Trophoblast cell (in vitro differentiated cells and primary cell): Measurements from ENCODE around the gene PIWIL1.

Experiments
- DNase-seq, 2 donors: peaks; one replicate each; pipeline ENCODE4 v3.0.0-alpha.2; 2016
- H2AFZ ChIP-seq: 2 replicates; pipeline ENCODE4 v1.6.1; 2013; ENCODE audit warnings: low read length, moderate library complexity, mild to moderate bottlenecking; ENCODE audit not compliant: insufficient read depth, poor library complexity
- H2AK5ac ChIP-seq: 2 replicates; pipeline ENCODE4 v1.6.1; 2013; ENCODE audit warnings: mild to moderate bottlenecking, low read length
- H2BK120ac ChIP-seq: 2 replicates; pipeline ENCODE4 v1.6.1; 2013; ENCODE audit warnings: low read length, mild to moderate bottlenecking, moderate library complexity; ENCODE audit not compliant: insufficient read depth, poor library complexity
- H2BK12ac ChIP-seq: 2 replicates; pipeline ENCODE4 v1.6.1; 2013; ENCODE audit warnings: mild to moderate bottlenecking, low read length, moderate library complexity
- H2BK5ac ChIP-seq: 2 replicates; pipeline ENCODE4 v1.6.1; 2013; ENCODE audit warnings: low read length, low read depth, moderate library complexity, mild to moderate bottlenecking; ENCODE audit not compliant: poor library complexity
- H3K14ac ChIP-seq: 2 replicates; pipeline ENCODE4 v1.6.1; 2013; ENCODE audit warnings: mild to moderate bottlenecking, low read length
- H3K18ac ChIP-seq: 2 replicates; pipeline ENCODE4 v1.6.1; 2013; ENCODE audit warnings: mild to moderate bottlenecking, low read length
- H3K23ac ChIP-seq: 2 replicates; pipeline ENCODE4 v1.6.1; 2013; ENCODE audit warnings: low read length
- H3K27ac ChIP-seq: 2 replicates; pipeline ENCODE4 v1.5.1; 2013; ENCODE audit warnings: low read depth, mild to moderate bottlenecking, inconsistent platforms, low read length, moderate library complexity
- H3K27me3 ChIP-seq: 2 replicates; pipeline ENCODE4 v1.6.1; 2013; ENCODE audit warnings: inconsistent platforms, mild to moderate bottlenecking, low read length, moderate library complexity; ENCODE audit not compliant: insufficient read depth
- H3K36me3 ChIP-seq, 2 experiments: 1 replicate in 1 of 2; 2 replicates in 1 of 2; pipeline ENCODE4 v1.6.1; 2013; ENCODE audit warnings: low read length in 2 of 2, mild to moderate bottlenecking in 2 of 2, moderate library complexity in 1 of 2; ENCODE audit not compliant: insufficient read depth in 2 of 2, control insufficient read depth in 1 of 2
- H3K4ac ChIP-seq: 2 replicates; pipeline ENCODE4 v1.6.1; 2013; ENCODE audit warnings: low read depth, mild to moderate bottlenecking, low read length, moderate library complexity
- H3K4me1 ChIP-seq, 2 experiments: 1 replicate in 1 of 2; 2 replicates in 1 of 2; pipeline ENCODE4 v1.6.1; 2013; ENCODE audit warnings: low read length in 2 of 2, mild to moderate bottlenecking in 2 of 2, moderate library complexity in 1 of 2; ENCODE audit not compliant: insufficient read depth in 2 of 2, control insufficient read depth in 1 of 2
- H3K4me2 ChIP-seq: 2 replicates; pipeline ENCODE4 v1.6.1; 2013; ENCODE audit warnings: inconsistent platforms, mild to moderate bottlenecking, low read length, moderate library complexity
- H3K4me3 ChIP-seq: 2 replicates; pipeline ENCODE4 v1.5.1; 2013; ENCODE audit warnings: mild to moderate bottlenecking, low read depth, low read length, inconsistent platforms
- H3K79me1 ChIP-seq: one replicate; pipeline ENCODE4 v1.6.1; 2013; ENCODE audit warnings: low read length
- H3K79me2 ChIP-seq: 2 replicates; pipeline ENCODE4 v1.6.1; 2013; ENCODE audit warnings: low read length, mild to moderate bottlenecking; ENCODE audit not compliant: control insufficient read depth, insufficient read depth, poor library complexity
- H3K9ac ChIP-seq: 2 replicates; pipeline ENCODE4 v1.6.1; 2013; ENCODE audit warnings: mild to moderate bottlenecking, low read length
- H3K9me3 ChIP-seq: 2 replicates; pipeline ENCODE4 v1.6.1; 2013; ENCODE audit warnings: low read depth, mild to moderate bottlenecking, control low read depth, inconsistent platforms, low read length; ENCODE audit not compliant: insufficient read depth
- H4K12ac ChIP-seq: 2 replicates; pipeline ENCODE4 v1.6.1; 2013; ENCODE audit warnings: low read depth, mild to moderate bottlenecking, low read length, moderate library complexity
- H4K8ac ChIP-seq: 2 replicates; pipeline ENCODE4 v1.6.1; 2013; ENCODE audit warnings: low read depth, mild to moderate bottlenecking, low read length, moderate library complexity
- H4K91ac ChIP-seq: one replicate; pipeline ENCODE4 v1.6.1; 2013; ENCODE audit warnings: low read depth, mild to moderate bottlenecking, low read length, moderate library complexity
- WGBS: extraction: QIAGEN DNeasy Blood & Tissue Kit; methylation state at CpG from one replicate; pipeline ENCODE4 v1.1.7; 2013; ENCODE audit warnings: missing lambda C conversion rate; ENCODE audit not compliant: insufficient read length, insufficient coverage; ENCODE audit errors: extremely low coverage; 5-methylcytosine and 5-hydroxymethylcytosine counted together

The PIWIL1 gene

DNA sequence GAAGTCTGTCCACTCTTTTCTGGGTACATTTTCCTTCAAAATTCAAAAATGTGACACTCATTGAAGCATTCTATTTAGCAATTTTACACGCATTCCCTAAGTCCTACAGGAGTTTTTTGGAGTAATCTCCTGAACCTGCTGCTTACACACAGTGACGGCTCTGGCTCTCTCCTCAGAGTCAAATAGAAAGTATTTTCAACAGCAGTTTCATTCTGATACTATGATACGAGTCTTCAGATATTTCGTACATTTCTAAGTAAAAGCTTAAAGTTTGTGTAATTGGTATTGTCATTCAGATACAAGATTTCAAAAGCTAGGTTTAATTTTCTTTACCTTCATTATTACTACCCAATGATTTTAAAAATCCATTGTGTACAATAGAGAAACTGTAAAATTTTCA is 36.4 kb downstream of the PIWIL1 start:
- H3K79me1 ChIP-seq: no peaks in the 10 kb centered on the region
- no peak overlapping the region for H3K4me3 ChIP-seq
- DNase-seq: no peak

DNA sequence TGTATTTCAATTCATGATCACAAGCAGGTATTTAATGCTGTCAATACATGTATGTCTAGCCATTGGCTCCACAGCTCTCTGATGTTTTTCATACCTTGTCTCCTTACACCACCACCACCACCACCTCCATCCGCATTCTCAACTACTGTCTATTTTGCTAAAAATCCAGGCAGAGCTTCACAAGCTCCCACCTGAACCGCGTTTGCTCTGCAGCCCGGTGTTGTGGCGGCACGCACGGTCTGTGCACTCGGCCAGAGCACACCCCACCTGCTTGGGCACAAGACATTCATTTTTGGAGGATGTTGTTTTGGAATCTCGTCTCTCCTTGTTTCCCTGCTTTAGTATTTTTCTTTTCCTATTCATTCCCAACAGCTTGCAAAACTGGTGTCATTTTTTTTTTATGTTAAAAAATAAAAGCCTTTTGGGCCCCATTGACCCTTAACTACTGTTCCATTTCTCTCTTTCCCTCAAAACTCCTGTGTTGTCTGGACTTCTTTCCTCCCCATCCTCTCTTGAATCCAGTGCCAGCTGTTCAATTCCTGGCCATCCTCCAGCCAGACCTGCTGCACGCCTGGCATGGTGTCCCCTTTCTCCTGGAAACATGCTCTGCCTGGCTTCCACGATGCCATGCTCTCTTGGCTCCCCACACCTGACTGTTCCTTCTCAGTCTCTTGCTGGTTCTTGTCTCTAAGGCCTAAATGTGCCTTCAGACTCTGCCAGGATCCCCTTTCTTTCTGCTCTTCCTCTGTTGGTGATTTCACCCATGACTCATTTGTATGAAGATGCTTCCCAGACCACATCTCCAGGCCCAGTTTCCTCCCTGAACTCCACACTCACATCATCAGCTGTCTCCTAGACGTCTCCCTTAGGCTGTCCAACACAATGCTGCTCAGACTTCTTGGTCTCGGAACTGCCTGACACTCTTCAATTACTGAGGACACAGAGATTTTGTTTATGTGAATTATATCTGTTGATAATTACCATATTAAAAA is 37.9 kb downstream of the PIWIL1 start:
- Histone ChIP-seq H3K4ac (no peak overlapping the region), H3K4me1 (peaks cover 2 to 4% of the 10 kb centered on the region in 2 experiments), H3K36me3 (no peaks in the 10 kb centered on the region), H4K91ac (no peak overlapping the region), H4K8ac (no peak overlapping the region), H2AFZ (no peak overlapping the region), H4K12ac (no peak overlapping the region), H3K9ac (no peak overlapping the region), H3K9me3 (peaks cover 2% of the 10 kb centered on the region), H3K79me1 (no peaks in the 10 kb centered on the region), H2BK12ac (no peak overlapping the region), H3K14ac (no peak overlapping the region), H2BK5ac (no peak overlapping the region), H3K18ac (no peak overlapping the region), H3K27ac (no peak overlapping the region), H3K23ac (no peak overlapping the region), H3K79me2 (no peaks in the 10 kb centered on the region), H2BK120ac (no peak overlapping the region), H3K4me2 (no peak overlapping the region), H3K27me3 (no peaks in the 10 kb centered on the region), H3K4me3 (no peak overlapping the region), H2AK5ac (no peak overlapping the region)
- no peak for DNase-seq
- no CpG with 5 or more reads among the region's 13 CpGs for WGBS

More for the DNA sequence above, 36.4 kb downstream of the PIWIL1 start:
- no peak overlapping the region for H3K18ac ChIP-seq
- no peak overlapping the region for H2AK5ac ChIP-seq
- no peaks in the 10 kb centered on the region for H3K36me3 ChIP-seq
- no peak overlapping the region for H2AFZ ChIP-seq
- no peak overlapping the region for H3K14ac ChIP-seq
- no peak overlapping the region for H4K12ac ChIP-seq
- no peak overlapping the region for H2BK5ac ChIP-seq
- H3K9ac ChIP-seq: no peak overlapping the region
- peaks cover 2 to 4% of the 10 kb centered on the region in 2 experiments for H3K4me1 ChIP-seq
- no CpG with 5 or more reads among the region's 4 CpGs for WGBS
- H3K27ac ChIP-seq: no peak overlapping the region
- peaks cover 2% of the 10 kb centered on the region for H3K9me3 ChIP-seq
- no peak overlapping the region for H3K4me2 ChIP-seq
- no peaks in the 10 kb centered on the region for H3K27me3 ChIP-seq
- H2BK12ac ChIP-seq: no peak overlapping the region
- H3K23ac ChIP-seq: no peak overlapping the region
- H4K8ac ChIP-seq: no peak overlapping the region
- H3K79me2 ChIP-seq: no peaks in the 10 kb centered on the region
- no peak overlapping the region for H2BK120ac ChIP-seq
- H4K91ac ChIP-seq: no peak overlapping the region
- no peak overlapping the region for H3K4ac ChIP-seq

DNA sequence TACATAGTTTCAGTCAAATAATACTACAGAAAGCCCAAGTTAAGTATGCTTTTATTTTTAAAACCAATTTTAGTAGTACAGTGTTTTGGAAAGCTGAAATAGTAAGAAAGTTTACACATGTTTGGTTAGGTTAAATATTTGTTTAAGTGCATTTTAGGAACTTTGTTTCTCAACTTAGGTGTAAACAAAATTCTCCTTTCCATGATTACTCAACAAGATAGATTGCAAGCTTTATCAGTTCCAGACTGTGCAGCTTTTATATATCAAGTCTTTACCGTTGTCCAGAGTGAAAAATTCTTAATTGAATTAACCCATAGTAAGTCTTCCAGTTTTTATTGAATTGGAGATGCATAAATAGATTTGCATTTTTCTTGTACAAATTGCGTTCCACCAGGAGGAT is 45.1 kb downstream of the PIWIL1 start:
- H3K23ac ChIP-seq: no peak overlapping the region
- no peak overlapping the region for H2BK12ac ChIP-seq
- H3K14ac ChIP-seq: no peak overlapping the region
- H3K79me1 ChIP-seq: no peaks in the 10 kb centered on the region
- H4K8ac ChIP-seq: no peak overlapping the region
- no CpG with 5 or more reads among the region's 2 CpGs for WGBS
- H3K79me2 ChIP-seq: no peaks in the 10 kb centered on the region
- H3K4me3 ChIP-seq: no peak overlapping the region
- no peak overlapping the region for H2AFZ ChIP-seq
- no peak overlapping the region for H2BK5ac ChIP-seq
- no peak overlapping the region for H3K9ac ChIP-seq
- no peaks in the 10 kb centered on the region for H3K27me3 ChIP-seq
- H3K27ac ChIP-seq: no peak overlapping the region
- H3K9me3 ChIP-seq: no peaks in the 10 kb centered on the region
- no peak overlapping the region for H4K91ac ChIP-seq
- no peak overlapping the region for H3K18ac ChIP-seq
- no peak overlapping the region for H3K4me2 ChIP-seq
- H2BK120ac ChIP-seq: no peak overlapping the region
- no peaks in the 10 kb centered on the region for H3K4me1 ChIP-seq
- no peak for DNase-seq
- H3K4ac ChIP-seq: no peak overlapping the region
- no peak overlapping the region for H4K12ac ChIP-seq
- no peak overlapping the region for H2AK5ac ChIP-seq
- no peaks in the 10 kb centered on the region for H3K36me3 ChIP-seq

DNA sequence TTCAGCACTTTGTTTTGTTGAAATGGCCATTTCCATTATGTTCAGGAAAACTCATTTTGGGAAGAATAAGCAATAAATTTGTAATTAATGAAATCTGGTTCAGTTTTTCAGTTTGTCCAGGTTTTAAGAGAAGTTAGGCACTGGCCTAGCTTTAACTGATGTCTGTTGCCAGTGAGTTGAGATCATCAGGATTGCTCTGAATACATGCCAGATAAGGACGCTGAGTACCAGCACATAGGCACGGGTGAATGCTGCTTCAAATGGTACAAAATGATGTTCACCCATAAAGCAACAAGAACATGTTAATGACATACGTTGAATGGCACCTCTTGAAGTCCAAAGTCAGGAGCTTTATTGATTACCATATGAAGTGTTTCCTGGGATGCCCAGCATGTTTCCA is 46.5 kb downstream of the PIWIL1 start:
- no peak overlapping the region for H3K27ac ChIP-seq
- no peaks in the 10 kb centered on the region for H3K79me2 ChIP-seq
- H3K79me1 ChIP-seq: no peaks in the 10 kb centered on the region
- no peak overlapping the region for H3K4ac ChIP-seq
- no peak overlapping the region for H4K8ac ChIP-seq
- WGBS: no CpG with 5 or more reads among the region's 3 CpGs
- H3K4me2 ChIP-seq: no peak overlapping the region
- H2AFZ ChIP-seq: no peak overlapping the region
- no peak overlapping the region for H4K12ac ChIP-seq
- no peak overlapping the region for H3K9ac ChIP-seq
- H3K4me1 ChIP-seq: no peaks in the 10 kb centered on the region
- no peak overlapping the region for H4K91ac ChIP-seq
- H3K27me3 ChIP-seq: no peaks in the 10 kb centered on the region
- H2BK120ac ChIP-seq: no peak overlapping the region
- no peak overlapping the region for H2BK12ac ChIP-seq
- H2BK5ac ChIP-seq: no peak overlapping the region
- no peaks in the 10 kb centered on the region for H3K36me3 ChIP-seq
- no peak overlapping the region for H2AK5ac ChIP-seq
- no peak overlapping the region for H3K4me3 ChIP-seq
- no peak overlapping the region for H3K23ac ChIP-seq
- H3K18ac ChIP-seq: no peak overlapping the region
- H3K14ac ChIP-seq: no peak overlapping the region
- H3K9me3 ChIP-seq: no peaks in the 10 kb centered on the region
- DNase-seq: no peak
